Measurements from ENCODE around the gene DCC. TPM values are rescaled to one million over a fixed set of nuclear protein-coding genes. Genes with fewer than 3 reads are reported as not detected.

DCC gene
- total and polyA plus RNA-seq, 9 of the 15 experiments (the other 6 are each of a cell fraction or from before 2014, with no cell fraction given), result not detected

GRCh38 chr18:52749542-52749941 lies 409.5 kb downstream of the DCC start (continued):
- no peak for TF ChIP-seq ZNF143 (CRISPR knock-in tag; IDR thresholded peaks at IDR 0.05)
- no peak for TF ChIP-seq ZNF449 (CRISPR knock-in tag; IDR thresholded peaks at IDR 0.05)

- POLR2A ChIA-PET, result no interaction called here
- no TSS peak for BruUV-seq (replicated peaks)
- H4K20me1 ChIP-seq (replicated peaks; ENCODE audit: control insufficient read depth, insufficient read depth, low read length), result no peaks in the 10 kb centered on the region
- no peak overlapping the region for H3K27ac ChIP-seq (ENCODE audit: extremely low read depth, low read depth, low read length)
- no peak overlapping the region for H2AFZ ChIP-seq (ENCODE audit: low read depth, low read length)
- no peaks in the 10 kb centered on the region for H3K79me2 ChIP-seq (ENCODE audit: control insufficient read depth, insufficient read depth, low read length)
- ATAC-seq (no peak), FAIRE-seq (no peak), DNase-seq (ENCODE audit: extremely low read depth in 1 of 4, low spot score in 3 of 4) (no peak)
- intact Hi-C loops (cut with micrococcal nuclease) (no loop called here), in situ Hi-C loops (cut with MboI) (no loop called here)
- no peaks in the 10 kb centered on the region for H3K9me1 ChIP-seq (ENCODE audit: control insufficient read depth, insufficient read depth, low read length)
- no peak overlapping the region for H3K9ac ChIP-seq (ENCODE audit: insufficient read depth in 1 of 2, low read depth in 2 of 2, low read length in 2 of 2)
- H3K36me3 ChIP-seq (ENCODE audit: control insufficient read depth, insufficient read depth, low read length), result no peaks in the 10 kb centered on the region
- H3K27me3 ChIP-seq (ENCODE audit: control insufficient read depth in 2 of 2, insufficient read depth in 2 of 2, low read length in 2 of 2), result no peaks in the 10 kb centered on the region
- no peaks in the 10 kb centered on the region for H3K9me3 ChIP-seq (replicated peaks; ENCODE audit: control insufficient read depth, insufficient read depth, low read depth, low read length)
- no peak overlapping the region for H3K4me3 ChIP-seq
- CTCF ChIA-PET (ENCODE audit: low intra/inter-chr PET ratio), result interaction anchor here (0.6 kb wide), 1 partner anchor 20 kb away, joined by 3 read pairs; no protein-coding TSS in a partner anchor
- WGBS (ENCODE audit: insufficient coverage, low coverage, missing lambda C conversion rate), result 0% methylated on average over 2 of the region's 2 CpGs
- no peaks in the 10 kb centered on the region for H3K4me1 ChIP-seq (replicated peaks in 1 of 2; ENCODE audit: control insufficient read depth in 2 of 2, insufficient read depth in 2 of 2, low read length in 2 of 2)
- H3K4me2 ChIP-seq (ENCODE audit: insufficient read depth, low read length), result no peak overlapping the region
- no peak for TF ChIP-seq XRCC4 (IDR thresholded peaks at IDR 0.05; ENCODE audit: extremely low read depth, insufficient read depth, insufficient read length)
- TF ChIP-seq HEY1 (CRISPR knock-in tag; IDR thresholded peaks at IDR 0.05; ENCODE audit: borderline replicate concordance), result no peak
- no peak for TF ChIP-seq KAT7 (CRISPR knock-in tag; IDR thresholded peaks at IDR 0.05; ENCODE audit: borderline replicate concordance)
- TF ChIP-seq NFIX (CRISPR knock-in tag; IDR thresholded peaks at IDR 0.05; ENCODE audit: low read depth), result no peak
- no peak for TF ChIP-seq SRSF3 (IDR thresholded peaks at IDR 0.05; ENCODE audit: insufficient read depth, low read length)
- TF ChIP-seq FUS (optimal IDR thresholded peaks at IDR 0.05; ENCODE audit: low read depth, low read length), result no peak
- no peak for TF ChIP-seq HMG20A (CRISPR knock-in tag; conservative IDR thresholded peaks at IDR 0.05)
Observed at GRCh38 chr18:52750995-52751394, 411.0 kb downstream of the DCC start.

Data from K562 (cell line).